Esophagus (tissue), 2 donors: Measurements from ENCODE around the gene MAPK14. TPM values are rescaled to one million over a fixed set of nuclear protein-coding genes. Genes with fewer than 3 reads are reported as not detected.

Source experiments
- H3K27ac ChIP-seq, 2 donors: one replicate each; pipeline ENCODE4 v1.5.1; 2013; ENCODE audit warnings: low read depth in 2 of 2, mild to moderate bottlenecking in 2 of 2, inconsistent platforms in 1 of 2, low read length in 1 of 2, moderate library complexity in 1 of 2
- H3K27me3 ChIP-seq, 2 donors: one replicate each; pipeline ENCODE4 v1.6.1; 2013; ENCODE audit warnings: low read length in 2 of 2, control low read depth in 1 of 2, mild to moderate bottlenecking in 1 of 2; ENCODE audit not compliant: insufficient read depth in 2 of 2, control insufficient read depth in 1 of 2
- H3K36me3 ChIP-seq, 2 donors: one replicate each; pipeline ENCODE4 v1.6.1; 2013; ENCODE audit warnings: low read length in 1 of 2; ENCODE audit not compliant: control insufficient read depth in 2 of 2, insufficient read depth in 2 of 2
- H3K4me1 ChIP-seq, 2 donors: one replicate each; pipeline ENCODE4 v1.6.1; 2013; ENCODE audit warnings: low read length in 1 of 2; ENCODE audit not compliant: control insufficient read depth in 2 of 2, insufficient read depth in 2 of 2
- H3K4me3 ChIP-seq, 2 donors: one replicate each; pipeline ENCODE4 v1.5.1; 2013; ENCODE audit warnings: low read length in 2 of 2, mild to moderate bottlenecking in 2 of 2, low read depth in 1 of 2, moderate library complexity in 1 of 2
- H3K9me3 ChIP-seq, 2 donors: one replicate each; pipeline ENCODE4 v1.6.1; 2013; ENCODE audit warnings: mild to moderate bottlenecking in 2 of 2, low read depth in 1 of 2, low read length in 1 of 2, moderate library complexity in 1 of 2; ENCODE audit not compliant: control insufficient read depth in 2 of 2, insufficient read depth in 1 of 2
- WGBS, 2 donors: extraction: QIAGEN DNeasy Blood & Tissue Kit; methylation state at CpG; one replicate each; pipeline ENCODE4 v1.1.7; 2013; 5-methylcytosine and 5-hydroxymethylcytosine counted together
- polyA plus RNA-seq, 2 donors: library from polyadenylated mRNA; stranded (reverse); fragments of 200-250 nt; gene quantifications; one replicate each; pipeline ENCODE4 v1.2.3, GENCODE V29; 2013
- donor health status: healthy with polysubstance abuse.
- donor health status: Bipolar disorder and iron deficiency.

MAPK14 gene
- polyA plus RNA-seq, 2 donors = 11.3 to 19.1 TPM

GRCh38 chr6:36133148-36133547 is 105.5 kb downstream of the MAPK14 start:
- H3K9me3 ChIP-seq = no peaks in the 10 kb centered on the region
- no peak overlapping the region for H3K27ac ChIP-seq
- H3K4me1 ChIP-seq = peaks cover 0 to 11% of the 10 kb centered on the region in 2 donors
- peaks cover 0 to 22% of the 10 kb centered on the region in 2 donors for H3K36me3 ChIP-seq
- no peaks in the 10 kb centered on the region for H3K27me3 ChIP-seq
- WGBS, 2 donors = 83 to 86% methylated on average over 4 of the region's 4 CpGs
- no peak overlapping the region for H3K4me3 ChIP-seq

GRCh38 chr6:36133912-36134311 is 106.3 kb downstream of the MAPK14 start:
- H3K27ac ChIP-seq = no peak overlapping the region
- H3K27me3 ChIP-seq = no peaks in the 10 kb centered on the region
- H3K4me1 ChIP-seq = peaks cover 0 to 7% of the 10 kb centered on the region in 2 donors
- no peaks in the 10 kb centered on the region for H3K9me3 ChIP-seq
- WGBS, 2 donors = 81 to 89% methylated on average over 4 of the region's 4 CpGs
- no peak overlapping the region for H3K4me3 ChIP-seq
- H3K36me3 ChIP-seq = peaks cover 0 to 30% of the 10 kb centered on the region in 2 donors

GRCh38 chr6:36135053-36135731 is 107.6 kb downstream of the MAPK14 start:
- no peaks in the 10 kb centered on the region for H3K27me3 ChIP-seq
- H3K4me1 ChIP-seq = peaks cover 0 to 7% of the 10 kb centered on the region in 2 donors
- no peak overlapping the region for H3K4me3 ChIP-seq
- 67 to 68% methylated on average over 13 of the region's 13 CpGs for WGBS, 2 donors
- H3K9me3 ChIP-seq = no peaks in the 10 kb centered on the region
- H3K36me3 ChIP-seq = peaks cover 0 to 38% of the 10 kb centered on the region in 2 donors
- H3K27ac ChIP-seq = no peak overlapping the region

- Histone ChIP-seq H3K36me3 (peaks cover 0 to 38% of the 10 kb centered on the region in 2 donors), H3K4me3 (no peak overlapping the region), H3K27ac (no peak overlapping the region), H3K4me1 (peaks cover 0 to 4% of the 10 kb centered on the region in 2 donors), H3K27me3 (no peaks in the 10 kb centered on the region), H3K9me3 (no peaks in the 10 kb centered on the region)
- WGBS, 2 donors = 88 to 89% methylated on average over 1 to 2 of the region's 2 CpGs
Observed at GRCh38 chr6:36136034-36136433, 108.4 kb downstream of the MAPK14 start.

- 96 to 97% methylated on average over 12 of the region's 12 CpGs for WGBS, 2 donors
- H3K36me3 ChIP-seq = peaks cover 0 to 38% of the 10 kb centered on the region in 2 donors
- H3K4me1 ChIP-seq = peaks cover 0 to 4% of the 10 kb centered on the region in 2 donors
- no peaks in the 10 kb centered on the region for H3K9me3 ChIP-seq
- H3K4me3 ChIP-seq = no peak overlapping the region
- H3K27ac ChIP-seq = no peak overlapping the region
- no peaks in the 10 kb centered on the region for H3K27me3 ChIP-seq
Observed at GRCh38 chr6:36136551-36136950, 108.9 kb downstream of the MAPK14 start.

- H3K36me3 ChIP-seq = peaks cover 0 to 36% of the 10 kb centered on the region in 2 donors
Observed at GRCh38 chr6:36138667-36139066, 111.1 kb downstream of the MAPK14 start.

GRCh38 chr6:36139431-36139830 is 111.8 kb downstream of the MAPK14 start:
- Histone ChIP-seq H3K36me3 (peaks cover 0 to 36% of the 10 kb centered on the region in 2 donors), H3K4me3 (no peak overlapping the region), H3K27me3 (no peaks in the 10 kb centered on the region), H3K9me3 (no peaks in the 10 kb centered on the region), H3K4me1 (peaks cover 0 to 3% of the 10 kb centered on the region in 2 donors), H3K27ac (no peak overlapping the region)
- 63 to 64% methylated on average over 7 of the region's 7 CpGs for WGBS, 2 donors

More at GRCh38 chr6:36138667-36139066, 111.1 kb downstream of the MAPK14 start:
- 90 to 93% methylated on average over 15 of the region's 15 CpGs for WGBS, 2 donors
- no peaks in the 10 kb centered on the region for H3K9me3 ChIP-seq
- no peaks in the 10 kb centered on the region for H3K27me3 ChIP-seq
- H3K4me3 ChIP-seq = no peak overlapping the region
- H3K4me1 ChIP-seq = peaks cover 0 to 3% of the 10 kb centered on the region in 2 donors
- H3K27ac ChIP-seq = no peak overlapping the region

- Histone ChIP-seq H3K4me3 (no peak overlapping the region), H3K9me3 (no peaks in the 10 kb centered on the region), H3K27me3 (no peaks in the 10 kb centered on the region), H3K36me3 (peaks cover 0 to 36% of the 10 kb centered on the region in 2 donors), H3K27ac (no peak overlapping the region), H3K4me1 (peaks cover 0 to 3% of the 10 kb centered on the region in 2 donors)
- WGBS, 2 donors = 68 to 86% methylated on average over 8 of the region's 8 CpGs
Observed at GRCh38 chr6:36139991-36140710, 112.5 kb downstream of the MAPK14 start.

- 81 to 88% methylated on average over 4 of the region's 4 CpGs for WGBS, 2 donors
- Histone ChIP-seq H3K36me3 (peaks cover 0 to 28% of the 10 kb centered on the region in 2 donors), H3K4me1 (peaks cover 0 to 3% of the 10 kb centered on the region in 2 donors), H3K9me3 (no peaks in the 10 kb centered on the region), H3K27me3 (no peaks in the 10 kb centered on the region), H3K4me3 (no peak overlapping the region), H3K27ac (no peak overlapping the region)
Observed at GRCh38 chr6:36141091-36141490, 113.5 kb downstream of the MAPK14 start.
